ENCODE data around the gene PLA2G6.

DNA sequence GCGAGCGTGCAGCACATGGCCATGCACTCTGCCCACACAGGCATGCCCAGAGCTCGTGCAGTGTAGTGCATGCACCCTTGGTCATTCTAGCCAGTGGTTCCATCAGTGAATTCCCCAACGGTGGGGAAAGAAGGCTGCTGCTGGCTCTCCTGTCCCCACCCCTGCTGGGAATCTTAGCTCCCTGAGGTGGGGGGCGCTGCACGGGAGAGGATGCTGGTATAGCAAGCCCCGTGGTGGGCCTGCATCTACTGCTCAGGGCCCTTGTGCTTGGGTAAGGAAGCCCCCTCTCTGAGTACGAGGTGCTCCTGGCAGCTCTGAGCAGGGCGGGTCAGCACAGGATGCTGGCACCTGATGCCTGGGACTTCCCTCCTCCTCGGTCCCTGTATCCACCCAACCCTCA lies 52.6 kb downstream of the PLA2G6 start:
- TF ChIP-seq, protein P1, sequence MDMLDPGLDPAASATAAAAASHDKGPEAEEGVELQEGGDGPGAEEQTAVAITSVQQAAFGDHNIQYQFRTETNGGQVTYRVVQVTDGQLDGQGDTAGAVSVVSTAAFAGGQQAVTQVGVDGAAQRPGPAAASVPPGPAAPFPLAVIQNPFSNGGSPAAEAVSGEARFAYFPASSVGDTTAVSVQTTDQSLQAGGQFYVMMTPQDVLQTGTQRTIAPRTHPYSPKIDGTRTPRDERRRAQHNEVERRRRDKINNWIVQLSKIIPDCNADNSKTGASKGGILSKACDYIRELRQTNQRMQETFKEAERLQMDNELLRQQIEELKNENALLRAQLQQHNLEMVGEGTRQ (IDR thresholded peaks at IDR 0.05; ENCODE audit: low read depth, low read length): no peak
- TF ChIP-seq, protein P2, sequence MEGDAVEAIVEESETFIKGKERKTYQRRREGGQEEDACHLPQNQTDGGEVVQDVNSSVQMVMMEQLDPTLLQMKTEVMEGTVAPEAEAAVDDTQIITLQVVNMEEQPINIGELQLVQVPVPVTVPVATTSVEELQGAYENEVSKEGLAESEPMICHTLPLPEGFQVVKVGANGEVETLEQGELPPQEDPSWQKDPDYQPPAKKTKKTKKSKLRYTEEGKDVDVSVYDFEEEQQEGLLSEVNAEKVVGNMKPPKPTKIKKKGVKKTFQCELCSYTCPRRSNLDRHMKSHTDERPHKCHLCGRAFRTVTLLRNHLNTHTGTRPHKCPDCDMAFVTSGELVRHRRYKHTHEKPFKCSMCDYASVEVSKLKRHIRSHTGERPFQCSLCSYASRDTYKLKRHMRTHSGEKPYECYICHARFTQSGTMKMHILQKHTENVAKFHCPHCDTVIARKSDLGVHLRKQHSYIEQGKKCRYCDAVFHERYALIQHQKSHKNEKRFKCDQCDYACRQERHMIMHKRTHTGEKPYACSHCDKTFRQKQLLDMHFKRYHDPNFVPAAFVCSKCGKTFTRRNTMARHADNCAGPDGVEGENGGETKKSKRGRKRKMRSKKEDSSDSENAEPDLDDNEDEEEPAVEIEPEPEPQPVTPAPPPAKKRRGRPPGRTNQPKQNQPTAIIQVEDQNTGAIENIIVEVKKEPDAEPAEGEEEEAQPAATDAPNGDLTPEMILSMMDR (conservative IDR thresholded peaks at IDR 0.05; ENCODE audit: low read depth, low read length): no peak
- no peak for TF ChIP-seq RFX5 (IDR thresholded peaks at IDR 0.05; ENCODE audit: low read depth, low read length)
- TF ChIP-seq RAD21 (IDR thresholded peaks at IDR 0.05; ENCODE audit: low read length): no peak
- TF ChIP-seq POLR2A (IDR thresholded peaks at IDR 0.05; ENCODE audit: low read depth, low read length): no peak

Data from IMR-90 (cell line).